HEK293 (cell line): ENCODE results near the gene FMNL1.

Experiments used
- CTCF ChIA-PET: fragments of 350-600 bp; formaldehyde crosslinking; extraction: SDS; loops from one replicate; lab custom pipeline; 2021; ENCODE audit warnings: antibody characterized with exemption; lab: Yijun Ruan, JAX
- POLR2A ChIA-PET: fragments of 300-600 bp; formaldehyde crosslinking; extraction: SDS; loops from one replicate; lab custom pipeline; 2020; ENCODE audit warnings: antibody characterized with exemption, inconsistent platforms; lab: Yijun Ruan, JAX
- H3K27ac ChIP-seq: fragments of 200-500 bp; sonication (Bioruptor generic); 2 replicates; pipeline ENCODE4 v1.5.1; 2014; ENCODE audit warnings: low read depth, low read length, control low read depth, inconsistent platforms; ENCODE audit errors: extremely low read depth
- H3K36me3 ChIP-seq, 2 experiments: fragments of 200-500 bp in 1 of 2; sonication (Bioruptor generic) in 1 of 2; 1 replicate in 1 of 2; 2 replicates in 1 of 2; pipeline ENCODE4 v1.5.1; 2014 to 2017; ENCODE audit warnings: inconsistent platforms in 2 of 2, low read length in 2 of 2; ENCODE audit not compliant: control insufficient read depth in 2 of 2, insufficient read depth in 1 of 2
- H3K4me1 ChIP-seq: fragments of 200-500 bp; sonication (Bioruptor generic); 2 replicates; pipeline ENCODE4 v1.5.1; 2014; ENCODE audit warnings: mild to moderate bottlenecking, low read length, inconsistent platforms; ENCODE audit not compliant: control insufficient read depth, insufficient read depth
- H3K4me3 ChIP-seq: 2 replicates; pipeline ENCODE4 v1.5.1; 2011; ENCODE audit warnings: low read depth, mild to moderate bottlenecking, control low read depth, low read length, moderate library complexity
- H3K9me3 ChIP-seq: fragments of 200-500 bp; sonication (Bioruptor generic); 2 replicates; pipeline ENCODE4 v1.5.1; 2014; ENCODE audit warnings: low read depth, low read length, inconsistent platforms; ENCODE audit not compliant: control insufficient read depth, insufficient read depth
- ELK4 ChIP-seq: IDR thresholded peaks from 2 replicates; pipeline ENCODE4 v1.6.1; 2011; ENCODE audit warnings: mild to moderate bottlenecking, low read depth, low read length, borderline replicate concordance
- HOXD13 ChIP-seq: sonication (generic); formaldehyde crosslinking; IDR thresholded peaks from 2 replicates; pipeline ENCODE4 v1.8.0; 2022; ENCODE audit warnings: missing genetic modification reagents, borderline replicate concordance
- SALL2 ChIP-seq: fragments of 450-650 bp; formaldehyde crosslinking; IDR thresholded peaks from 2 replicates; pipeline ENCODE4 v1.5.0; 2017; ENCODE audit warnings: missing biosample characterization, mild to moderate bottlenecking, missing genetic modification characterization, borderline replicate concordance
- ZBTB26 ChIP-seq: fragments of 450-650 bp; formaldehyde crosslinking; optimal IDR thresholded peaks from 2 replicates; pipeline ENCODE3; 2016; ENCODE audit warnings: missing biosample characterization, mild to moderate bottlenecking, missing genetic modification characterization
- ZIC2 ChIP-seq: fragments of 450-650 bp; formaldehyde crosslinking; IDR thresholded peaks from 2 replicates; pipeline ENCODE4 v1.5.1; 2016; ENCODE audit warnings: missing biosample characterization, missing genetic modification characterization
- ZNF214 ChIP-seq: fragments of 450-650 bp; formaldehyde crosslinking; IDR thresholded peaks from 2 replicates; pipeline ENCODE4 v1.5.1; 2017; ENCODE audit warnings: missing biosample characterization, mild to moderate bottlenecking, missing genetic modification characterization, borderline replicate concordance
- ZNF239 ChIP-seq: fragments of 450-650 bp; formaldehyde crosslinking; IDR thresholded peaks from 2 replicates; pipeline ENCODE4 v1.5.1; 2016; ENCODE audit warnings: missing biosample characterization, missing genetic modification characterization
- ZNF302 ChIP-seq: fragments of 450-650 bp; formaldehyde crosslinking; IDR thresholded peaks from 2 replicates; pipeline ENCODE4 v1.5.1; 2016; ENCODE audit warnings: missing biosample characterization, missing genetic modification characterization, low read depth
- ZNF585B ChIP-seq: fragments of 450-650 bp; formaldehyde crosslinking; IDR thresholded peaks from 2 replicates; pipeline ENCODE4 v1.5.1; 2016; ENCODE audit warnings: missing biosample characterization, missing genetic modification characterization
- ZNF692 ChIP-seq: fragments of 450-650 bp; formaldehyde crosslinking; IDR thresholded peaks from 2 replicates; pipeline ENCODE4 v1.5.1; 2016; ENCODE audit warnings: missing biosample characterization, missing genetic modification characterization
- TF ChIP-seq, protein P1 (sequence below): fragments of 450-650 bp; formaldehyde crosslinking; IDR thresholded peaks from 2 replicates; pipeline ENCODE4 v1.5.0; 2017; ENCODE audit warnings: missing biosample characterization, missing genetic modification characterization, borderline replicate concordance
- TF ChIP-seq, protein P2 (sequence below): fragments of 450-650 bp; IDR thresholded peaks from 2 replicates; pipeline ENCODE4 v1.5.1; 2018; ENCODE audit warnings: missing biosample characterization, missing genetic modification characterization

The FMNL1 gene

DNA sequence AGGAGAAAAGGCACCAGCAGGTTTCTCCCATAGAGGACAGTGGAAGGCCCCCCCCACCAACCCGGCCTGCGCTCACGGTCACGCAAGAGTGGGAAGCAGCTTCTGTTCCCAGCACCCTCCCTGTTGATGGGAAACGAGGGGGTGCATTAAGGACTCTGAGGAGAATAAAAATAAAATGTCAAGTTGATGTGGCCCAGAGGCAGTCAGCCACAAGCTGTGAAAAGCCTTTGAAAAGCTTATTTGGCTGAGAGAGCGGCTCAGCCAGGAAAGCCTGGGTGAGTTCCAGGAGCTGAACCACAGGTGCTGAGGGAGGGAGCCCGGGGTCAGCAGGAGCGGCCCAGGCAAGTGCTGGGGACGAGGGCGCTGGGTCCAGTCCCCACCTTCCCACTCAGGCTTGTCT lies 67.1 kb downstream of the FMNL1 start:
- TF ChIP-seq ZIC2 (tag by site-specific recombination): no peak
- no peak for TF ChIP-seq HOXD13 (CRISPR knock-in tag)
- POLR2A ChIA-PET: interaction anchor here (0.6 to 1.7 kb wide), 3 partner anchors 11 to 28 kb away, joined by 3 to 4 read pairs (median 3); partner anchors contain the start of gene MAP3K14
- Histone ChIP-seq H3K27ac (no peak overlapping the region), H3K9me3 (no peaks in the 10 kb centered on the region), H3K4me1 (peaks cover 9% of the 10 kb centered on the region), H3K4me3 (no peak overlapping the region), H3K36me3 (peaks cover 10 to 66% of the 10 kb centered on the region in 2 experiments; a peak in 2 of 3 replicates)
- CTCF ChIA-PET: interaction anchor here (1.0 to 6.1 kb wide), 3 partner anchors 12 to 18 kb away, joined by 3 to 37 read pairs (median 3); no protein-coding TSS in a partner anchor

DNA sequence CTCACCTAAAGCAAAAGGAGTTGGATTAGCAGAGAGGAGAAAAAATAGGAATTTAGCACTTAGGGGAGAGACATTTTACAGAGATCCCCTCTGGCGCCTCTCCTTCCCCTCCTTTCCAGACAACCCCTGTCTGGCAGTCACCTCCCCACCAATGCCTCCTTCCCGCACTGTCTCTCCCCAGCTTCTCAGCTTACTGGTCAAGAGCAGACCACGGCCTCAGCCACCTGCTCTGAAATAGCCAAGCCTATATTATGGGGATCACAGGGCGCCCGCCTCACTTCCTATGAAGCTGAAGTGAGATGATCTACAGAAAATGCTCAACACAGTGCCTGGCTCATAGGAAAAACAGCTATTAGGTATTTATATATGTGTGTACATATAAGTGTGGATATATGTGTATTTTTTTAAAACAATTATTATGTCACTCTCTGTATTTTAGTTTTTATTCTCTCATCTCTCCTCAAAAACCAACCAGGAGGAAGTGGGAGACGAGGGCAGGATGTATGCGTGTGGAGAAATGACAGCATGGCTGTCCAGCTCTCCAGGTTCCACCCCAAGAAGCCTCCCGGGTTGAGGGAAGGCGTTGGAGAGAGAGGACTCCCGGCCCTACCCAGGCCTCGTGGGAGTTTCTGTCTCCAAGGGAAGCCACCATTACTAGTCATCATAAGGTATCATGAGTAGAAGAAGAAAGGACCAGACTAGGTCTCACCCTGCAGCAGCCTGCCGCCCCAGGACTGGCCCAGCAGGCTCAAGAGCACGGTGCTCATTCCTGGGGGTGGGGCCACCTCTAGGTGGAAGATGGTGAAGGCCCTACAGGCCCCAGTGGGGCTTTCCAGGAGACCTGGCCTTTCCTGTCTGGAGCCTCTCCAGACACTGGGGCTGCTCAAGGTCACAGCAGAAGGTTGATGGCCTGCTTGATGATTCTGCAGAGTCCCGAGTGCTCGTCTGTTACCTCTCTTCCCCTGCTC lies 67.9 kb downstream of the FMNL1 start:
- ChIA-PET POLR2A (interaction anchor here (0.6 kb wide), 1 partner anchor 19 kb away, joined by 3 read pairs; no protein-coding TSS in a partner anchor), CTCF (interaction anchor here (0.5 to 6.1 kb wide), 6 partner anchors 12 to 95 kb away, joined by 3 to 37 read pairs (median 3); no protein-coding TSS in a partner anchor)
- no peaks in the 10 kb centered on the region for H3K9me3 ChIP-seq
- peaks cover 12% of the 10 kb centered on the region for H3K4me1 ChIP-seq
- no peak for TF ChIP-seq SALL2 (tag by site-specific recombination)
- TF ChIP-seq ZNF214 (tag by site-specific recombination): no peak
- TF ChIP-seq, protein P1, sequence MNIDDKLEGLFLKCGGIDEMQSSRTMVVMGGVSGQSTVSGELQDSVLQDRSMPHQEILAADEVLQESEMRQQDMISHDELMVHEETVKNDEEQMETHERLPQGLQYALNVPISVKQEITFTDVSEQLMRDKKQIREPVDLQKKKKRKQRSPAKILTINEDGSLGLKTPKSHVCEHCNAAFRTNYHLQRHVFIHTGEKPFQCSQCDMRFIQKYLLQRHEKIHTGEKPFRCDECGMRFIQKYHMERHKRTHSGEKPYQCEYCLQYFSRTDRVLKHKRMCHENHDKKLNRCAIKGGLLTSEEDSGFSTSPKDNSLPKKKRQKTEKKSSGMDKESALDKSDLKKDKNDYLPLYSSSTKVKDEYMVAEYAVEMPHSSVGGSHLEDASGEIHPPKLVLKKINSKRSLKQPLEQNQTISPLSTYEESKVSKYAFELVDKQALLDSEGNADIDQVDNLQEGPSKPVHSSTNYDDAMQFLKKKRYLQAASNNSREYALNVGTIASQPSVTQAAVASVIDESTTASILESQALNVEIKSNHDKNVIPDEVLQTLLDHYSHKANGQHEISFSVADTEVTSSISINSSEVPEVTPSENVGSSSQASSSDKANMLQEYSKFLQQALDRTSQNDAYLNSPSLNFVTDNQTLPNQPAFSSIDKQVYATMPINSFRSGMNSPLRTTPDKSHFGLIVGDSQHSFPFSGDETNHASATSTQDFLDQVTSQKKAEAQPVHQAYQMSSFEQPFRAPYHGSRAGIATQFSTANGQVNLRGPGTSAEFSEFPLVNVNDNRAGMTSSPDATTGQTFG (tag by site-specific recombination): no peak
- TF ChIP-seq ELK4: no peak
- TF ChIP-seq ZBTB26 (tag by site-specific recombination): no peak
- TF ChIP-seq ZNF585B (tag by site-specific recombination): no peak
- TF ChIP-seq ZNF239: no peak
- TF ChIP-seq, protein P2, sequence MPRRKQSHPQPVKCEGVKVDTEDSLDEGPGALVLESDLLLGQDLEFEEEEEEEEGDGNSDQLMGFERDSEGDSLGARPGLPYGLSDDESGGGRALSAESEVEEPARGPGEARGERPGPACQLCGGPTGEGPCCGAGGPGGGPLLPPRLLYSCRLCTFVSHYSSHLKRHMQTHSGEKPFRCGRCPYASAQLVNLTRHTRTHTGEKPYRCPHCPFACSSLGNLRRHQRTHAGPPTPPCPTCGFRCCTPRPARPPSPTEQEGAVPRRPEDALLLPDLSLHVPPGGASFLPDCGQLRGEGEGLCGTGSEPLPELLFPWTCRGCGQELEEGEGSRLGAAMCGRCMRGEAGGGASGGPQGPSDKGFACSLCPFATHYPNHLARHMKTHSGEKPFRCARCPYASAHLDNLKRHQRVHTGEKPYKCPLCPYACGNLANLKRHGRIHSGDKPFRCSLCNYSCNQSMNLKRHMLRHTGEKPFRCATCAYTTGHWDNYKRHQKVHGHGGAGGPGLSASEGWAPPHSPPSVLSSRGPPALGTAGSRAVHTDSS (tag by site-specific recombination): no peak
- TF ChIP-seq HOXD13 (CRISPR knock-in tag): no peak
- TF ChIP-seq ZNF302 (tag by site-specific recombination): no peak
- TF ChIP-seq ZNF692 (tag by site-specific recombination): no peak
- no peak overlapping the region for H3K4me3 ChIP-seq
- peaks cover 10 to 58% of the 10 kb centered on the region in 2 experiments; a peak in 2 of 3 replicates for H3K36me3 ChIP-seq
- no peak overlapping the region for H3K27ac ChIP-seq
